GM12892 (cell line): Measurements from ENCODE around the gene RAB11B. TPM values are rescaled to one million over a fixed set of nuclear protein-coding genes. Genes with fewer than 3 reads are reported as not detected.
"Not testable (repeated sequence)": the region's sequence is repeated elsewhere in the genome, so short reads cannot be mapped to it uniquely, and the experiment has no call there.

Experiments used
- DNase-seq: peaks from one replicate; pipeline ENCODE4 v3.0.0; 2011; ENCODE audit not compliant: insufficient read length
- FAIRE-seq: peaks from 2 replicates; lab custom pipeline; 2011; peaks lifted over from hg19 to GRCh38; lab: Jason Lieb, UNC
- POLR2A ChIP-seq: IDR thresholded peaks from 2 replicates; pipeline ENCODE4 v1.6.1; 2011; ENCODE audit warnings: low read depth, low read length, control low read depth
- POLR2AphosphoS5 ChIP-seq: IDR thresholded peaks from 2 replicates; pipeline ENCODE4 v1.6.1; 2011; ENCODE audit warnings: low read depth, low read length, control low read depth
- TAF1 ChIP-seq: IDR thresholded peaks from 2 replicates; pipeline ENCODE4 v1.6.1; 2011; ENCODE audit warnings: low read depth, mild to moderate bottlenecking, control low read depth, low read length, borderline replicate concordance
- polyA plus RNA-seq: library from polyadenylated mRNA; unstranded; fragments of >200 nt; gene quantifications from one replicate; pipeline ENCODE4 v1.2.1, GENCODE V29; 2012; ENCODE audit warnings: missing spikeins, inconsistent platforms; ENCODE audit not compliant: missing spikeins

RAB11B gene
- 19.8 TPM for polyA plus RNA-seq

DNA sequence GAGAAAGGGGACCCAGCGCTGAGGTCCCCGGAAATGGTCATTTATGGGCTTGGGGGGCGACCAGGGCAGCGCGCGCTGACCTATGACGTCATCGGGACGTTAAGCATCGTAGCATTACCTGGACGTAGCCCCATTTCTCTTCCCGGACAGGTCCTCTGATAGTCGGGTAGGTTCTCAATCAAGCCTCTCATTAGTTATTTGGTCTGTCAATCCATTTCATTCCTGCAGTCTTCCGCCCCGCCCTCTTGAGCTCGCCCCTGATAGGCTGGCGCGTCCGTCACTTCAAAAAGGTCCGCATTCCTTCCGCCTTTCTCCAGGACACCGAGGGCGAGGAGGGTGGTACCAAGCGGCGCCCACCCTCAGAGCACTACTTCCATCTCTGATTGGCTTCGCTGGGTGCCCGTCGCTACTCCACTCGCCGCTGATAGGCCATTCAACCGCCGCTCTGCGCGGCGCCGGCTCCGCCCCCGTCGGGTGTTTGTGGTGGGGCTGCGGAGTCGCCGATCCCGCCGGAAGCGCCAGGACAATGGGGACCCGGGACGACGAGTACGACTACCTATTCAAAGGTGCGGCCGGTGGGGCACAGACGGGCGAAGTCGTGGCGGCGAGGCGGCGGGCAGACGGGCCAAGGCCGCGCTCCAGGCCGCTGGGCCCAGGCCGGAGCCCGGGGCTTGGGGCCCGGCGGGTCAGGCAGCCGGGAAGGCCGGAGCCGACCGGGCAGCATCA, at the start of gene RAB11B:
Gene RAB11B (plus strand): TSS at position 470 of the 726 bp plus-strand sequence. CDS start 57 bp downstream, at position 527.
- TF ChIP-seq POLR2A (peak; percentile 17; the same call in 1 of the 2 replicates), POLR2AphosphoS5 (no peak)
- FAIRE-seq (peak; percentile 98), DNase-seq (peak; percentile 96)

- not testable (repeated sequence) for DNase-seq, FAIRE-seq
These were observed 48.7 kb upstream of the RAB11B start for GRCh38 chr19:8341504-8341903.

GRCh38 chr19:8342316-8342683, 47.9 kb upstream of the RAB11B start:
- TF ChIP-seq POLR2AphosphoS5 (no peak), POLR2A (no peak), TAF1 (no peak)
- FAIRE-seq (no peak), DNase-seq (no peak)

DNA sequence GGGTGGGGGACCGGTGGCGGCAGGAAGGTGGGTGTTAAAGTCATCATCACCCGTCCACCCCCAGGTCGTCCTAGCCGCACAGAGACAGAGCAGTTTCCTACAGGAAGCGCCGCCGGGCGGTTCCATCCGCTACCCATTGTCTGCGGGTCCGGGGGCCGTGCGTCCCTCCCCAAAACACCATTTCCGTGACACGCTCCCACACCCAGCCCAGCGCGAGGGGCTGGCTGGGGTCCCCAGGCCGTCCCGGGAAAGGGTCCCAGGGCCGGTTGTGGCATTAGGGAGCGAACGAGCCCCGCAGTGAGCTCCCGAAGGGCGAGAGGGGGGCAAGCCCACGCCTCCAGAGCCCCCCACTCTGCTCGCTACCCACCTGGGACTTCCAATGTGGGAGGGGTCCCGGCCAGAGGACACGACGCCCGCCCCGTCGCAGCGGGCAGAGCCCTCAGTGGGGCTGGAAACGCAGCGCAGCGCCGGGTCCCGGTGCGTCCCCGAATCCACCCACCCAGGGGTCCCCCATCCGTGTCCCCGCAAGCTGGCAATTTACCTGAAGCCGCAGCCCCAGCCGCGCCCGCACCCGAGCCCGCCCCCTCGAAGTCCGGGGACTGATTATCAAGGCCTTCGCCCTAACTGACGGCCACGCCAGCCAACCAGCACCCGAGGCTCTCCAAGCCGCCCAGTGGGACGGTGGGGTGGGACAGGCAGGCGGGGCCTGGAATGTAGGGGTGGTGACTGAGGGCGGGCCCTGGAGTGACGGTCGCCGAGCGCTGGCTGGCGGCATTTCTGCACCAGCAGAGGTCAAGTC, 47.3 kb upstream of the RAB11B start, which contains the start of gene KANK3:
Gene KANK3 (minus strand): TSS at position 579 of the 799 bp plus-strand sequence. CDS start 5,434 bp downstream, outside the sequence.
- no peak for TF ChIP-seq POLR2A
- no peak for TF ChIP-seq TAF1
- TF ChIP-seq POLR2AphosphoS5 = no peak
- FAIRE-seq (peak; percentile 78), DNase-seq (peak; percentile 99)

DNA sequence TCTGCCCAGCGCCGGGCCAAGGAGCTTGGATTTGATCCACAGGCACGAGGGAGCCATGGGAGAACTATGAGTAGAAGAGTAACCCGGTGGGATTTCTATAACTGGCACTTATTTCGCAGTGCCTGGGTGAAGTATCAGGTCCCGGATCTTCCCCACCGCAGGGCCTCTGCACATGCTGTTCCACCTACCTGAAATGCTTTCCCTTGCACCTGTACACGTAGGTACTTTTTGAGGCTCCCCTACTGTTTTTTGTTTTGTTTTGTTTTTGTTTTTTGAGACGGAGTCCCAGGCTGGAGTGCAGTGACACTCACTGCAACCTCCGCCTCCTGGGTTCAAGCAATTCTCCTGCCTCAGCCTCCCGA, 46.7 kb upstream of the RAB11B start:
- FAIRE-seq (no peak), DNase-seq (no peak)
- TF ChIP-seq TAF1 = no peak
- no peak for TF ChIP-seq POLR2A
- no peak for TF ChIP-seq POLR2AphosphoS5

DNA sequence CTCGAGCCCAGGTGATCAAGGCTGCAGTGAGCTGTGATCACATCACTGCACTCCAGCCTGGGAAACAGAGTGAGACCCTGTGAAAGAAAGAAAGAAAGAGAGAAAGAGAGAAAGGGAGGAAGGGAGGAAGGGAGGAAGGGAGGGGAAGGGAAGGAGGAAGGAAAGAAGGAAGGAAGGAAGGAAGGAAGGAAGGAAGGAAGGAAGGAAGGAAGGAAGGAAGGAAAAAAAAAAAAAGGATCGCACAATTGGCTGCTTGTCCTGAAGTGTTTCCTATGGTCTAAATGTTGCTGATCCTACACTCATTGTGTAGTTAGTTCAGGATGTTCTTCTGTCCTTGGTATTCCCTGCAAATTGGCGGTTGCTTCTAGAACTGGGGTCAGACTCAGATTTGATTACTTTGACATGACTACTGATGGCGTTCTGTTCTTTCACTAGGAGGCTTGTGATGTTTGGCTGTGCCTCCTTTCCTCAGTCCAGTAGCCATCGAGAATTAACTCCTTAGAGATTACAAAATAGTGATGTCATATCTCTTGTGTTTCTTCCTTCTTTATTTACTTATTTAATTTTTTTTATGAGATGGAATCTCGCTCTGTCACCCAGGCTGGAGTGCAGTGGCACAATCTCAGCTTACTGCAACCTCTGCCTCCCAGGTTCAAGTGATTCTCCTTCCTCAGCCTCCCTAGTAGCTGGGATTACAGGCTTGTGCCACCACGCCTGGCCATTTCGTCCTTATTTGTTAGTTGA, 40.4 kb upstream of the RAB11B start:
- not testable (repeated sequence) for DNase-seq, FAIRE-seq

DNA sequence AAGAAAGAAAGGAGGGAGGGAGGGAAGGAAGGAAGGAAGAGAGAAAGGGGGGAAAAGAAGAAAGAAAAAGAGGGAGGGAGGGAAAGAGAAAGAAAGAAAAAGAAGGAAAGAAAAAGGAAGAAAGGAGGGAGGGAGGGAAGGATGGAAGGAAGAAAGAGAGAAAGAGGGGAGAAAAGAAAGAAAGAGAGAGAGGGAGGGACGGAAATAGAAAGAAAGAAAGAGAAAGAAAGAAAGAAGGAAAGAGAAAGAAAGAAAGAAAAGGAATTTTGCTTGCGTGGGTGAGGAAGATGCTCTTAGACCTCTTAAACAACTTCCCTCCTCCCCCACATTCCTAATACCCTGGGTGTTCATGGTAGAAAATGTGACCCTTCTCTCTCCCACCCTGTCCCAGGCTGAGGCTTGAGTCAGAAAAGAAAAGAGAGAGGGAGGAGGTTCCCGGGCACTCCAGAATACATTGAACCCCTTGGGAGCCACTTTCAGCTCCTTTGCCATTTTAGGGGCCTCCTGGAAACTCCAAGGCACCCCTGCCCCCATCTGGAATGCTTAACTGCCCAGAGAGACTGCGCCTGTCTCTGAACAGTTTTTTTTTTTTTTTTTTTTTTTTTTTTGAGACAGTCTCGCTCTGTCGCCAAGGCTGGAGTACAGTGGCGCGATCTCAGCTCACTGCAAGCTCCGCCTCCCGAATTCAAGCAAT, 37.9 kb upstream of the RAB11B start:
- TF ChIP-seq POLR2AphosphoS5 = no peak
- TF ChIP-seq TAF1 = no peak
- TF ChIP-seq POLR2A = no peak
- no peak for FAIRE-seq
- DNase-seq = no peak

GRCh38 chr19:8352845-8353244, 37.3 kb upstream of the RAB11B start:
- not testable (repeated sequence) for DNase-seq, FAIRE-seq

GRCh38 chr19:8355631-8356402, 34.3 kb upstream of the RAB11B start:
- DNase-seq (no peak), FAIRE-seq (no peak)
- TF ChIP-seq POLR2AphosphoS5 = no peak

GRCh38 chr19:8357007-8357521, 33.1 kb upstream of the RAB11B start:
- DNase-seq (no peak), FAIRE-seq (no peak)
- TF ChIP-seq POLR2A (no peak), TAF1 (no peak), POLR2AphosphoS5 (no peak)

- TF ChIP-seq POLR2AphosphoS5 = no peak
- no peak for TF ChIP-seq POLR2A
- TF ChIP-seq TAF1 = no peak
- DNase-seq = no peak
- no peak for FAIRE-seq
These were observed 31.2 kb upstream of the RAB11B start for GRCh38 chr19:8358948-8359347.
